A549 (cell line): ENCODE results near the gene CRIP2. TPM values are rescaled to one million over a fixed set of nuclear protein-coding genes. Genes with fewer than 3 reads are reported as not detected.
A peak's percentile ranks its signal among the peaks of the same experiment; 100 is the strongest.

ENCODE experiments used
- ATAC-seq, 2 experiments: fragments of 200-7000 bp in 1 of 2; fragments of >200 bp in 1 of 2; cut with Nextera tagmentation in 1 of 2; cut with Tn5 transposase in 1 of 2; 3 replicates each; pipeline versions ENCODE4 v1.8.0 to v1.9.1; 2018 to 2020; ENCODE audit warnings: mild to moderate bottlenecking in 1 of 2, moderate library complexity in 1 of 2
- CTCF ChIA-PET: fragments of 300-600 bp; sonication (Branson Sonifier 250); formaldehyde crosslinking; extraction: SDS; loops from one replicate; lab custom pipeline; 2021; ENCODE audit warnings: antibody characterized with exemption, inconsistent platforms; lab: Yijun Ruan, JAX
- POLR2A ChIA-PET: fragments of 350-600 bp; formaldehyde crosslinking; extraction: SDS; loops from one replicate; lab custom pipeline; 2021; ENCODE audit warnings: antibody characterized with exemption, inconsistent platforms; lab: Yijun Ruan, JAX
- DNase-seq, 2 experiments: peaks; one replicate each; pipeline versions ENCODE4 v3.0.0 to v3.0.0-alpha.2; 2011 to 2016; ENCODE audit warnings: low read depth in 1 of 2, low spot score in 1 of 2
- FAIRE-seq: peaks from 2 replicates; lab custom pipeline; 2011; peaks lifted over from hg19 to GRCh38; lab: Jason Lieb, UNC
- H3K27ac ChIP-seq, 2 experiments: fragments of >200 bp; sonication (Bioruptor Twin); formaldehyde crosslinking; 3 replicates each; pipeline ENCODE4 v1.5.1; 2016 to 2017
- H3K4me1 ChIP-seq: fragments of >200 bp; sonication (Bioruptor Twin); formaldehyde crosslinking; 3 replicates; pipeline ENCODE4 v1.6.1; 2016
- H3K4me2 ChIP-seq: fragments of >200 bp; sonication (Bioruptor Twin); formaldehyde crosslinking; 3 replicates; pipeline ENCODE4 v1.6.1; 2016
- H3K4me3 ChIP-seq: fragments of >200 bp; sonication (Bioruptor Twin); formaldehyde crosslinking; 3 replicates; pipeline ENCODE4 v1.5.1; 2016
- H3K9me3 ChIP-seq: fragments of >200 bp; sonication (Bioruptor Twin); formaldehyde crosslinking; 3 replicates; pipeline ENCODE4 v1.6.1; 2016
- CBX8 ChIP-seq: fragments of 200-600 bp; sonication (generic); IDR thresholded peaks from 2 replicates; pipeline ENCODE4 v1.6.1; 2016
- CHD2 ChIP-seq: fragments of 150-350 bp; IDR thresholded peaks from 2 replicates; pipeline ENCODE4 v1.6.1; 2014; ENCODE audit warnings: low read length; ENCODE audit not compliant: partially characterized antibody
- EHF ChIP-seq: fragments of 250-450 bp; sonication (Bioruptor Pico); IDR thresholded peaks from 2 replicates; pipeline ENCODE4 v1.5.0; 2020; ENCODE audit warnings: mild to moderate bottlenecking
- FOSL2 ChIP-seq, 2 experiments: fragments of 450-650 bp in 1 of 2; fragments of >200 bp in 1 of 2; sonication (Bioruptor Twin) in 1 of 2; formaldehyde crosslinking; IDR thresholded peaks; 2 replicates each; pipeline versions ENCODE4 v1.5.0 to v1.6.1; 2016 to 2020; ENCODE audit warnings: mild to moderate bottlenecking in 1 of 2, moderate library complexity in 1 of 2
- GATA3 ChIP-seq: IDR thresholded peaks from 2 replicates; pipeline ENCODE4 v1.6.1; 2012; ENCODE audit warnings: borderline replicate concordance
- HDAC2 ChIP-seq: fragments of 200-600 bp; sonication (generic); IDR thresholded peaks from 2 replicates; pipeline ENCODE4 v1.6.1; 2016
- HEYL ChIP-seq: fragments of 250-450 bp; sonication (Bioruptor Pico); IDR thresholded peaks from 2 replicates; pipeline ENCODE4 v1.8.0; 2021; ENCODE audit warnings: mild to moderate bottlenecking, moderate library complexity
- JUN ChIP-seq, 2 experiments: fragments of >200 bp; sonication (Bioruptor Twin); formaldehyde crosslinking; IDR thresholded peaks; 2 replicates in 1 of 2; 3 replicates in 1 of 2; pipeline ENCODE4 v1.6.1; 2016 to 2017
- MAZ ChIP-seq: fragments of 150-350 bp; IDR thresholded peaks from 2 replicates; pipeline ENCODE4 v1.6.1; 2014; ENCODE audit warnings: antibody characterized with exemption, low read depth, low read length, borderline replicate concordance
- NR3C1 ChIP-seq: fragments of >200 bp; sonication (Bioruptor Twin); formaldehyde crosslinking; IDR thresholded peaks from 3 replicates; pipeline ENCODE4 v1.6.1; 2017
- POLR2A ChIP-seq: IDR thresholded peaks from 2 replicates; pipeline ENCODE4 v1.6.1; 2012; ENCODE audit warnings: mild to moderate bottlenecking, low read length
- RAD21 ChIP-seq, 2 experiments: fragments of >200 bp in 1 of 2; sonication (Bioruptor Twin) in 1 of 2; formaldehyde crosslinking in 1 of 2; IDR thresholded peaks in 1 of 2; conservative IDR thresholded peaks in 1 of 2; 2 replicates in 1 of 2; 3 replicates in 1 of 2; pipeline ENCODE4 v1.6.1; 2012 to 2018; ENCODE audit warnings: inconsistent platforms in 1 of 2
- RNF2 ChIP-seq: fragments of 200-600 bp; sonication (generic); IDR thresholded peaks from 2 replicates; pipeline ENCODE4 v1.6.1; 2016; ENCODE audit warnings: low read depth, mild to moderate bottlenecking, antibody characterized with exemption, moderate library complexity, borderline replicate concordance
- SMC3 ChIP-seq: fragments of >200 bp; sonication (Bioruptor Twin); formaldehyde crosslinking; IDR thresholded peaks from 3 replicates; pipeline ENCODE4 v1.6.1; 2018; ENCODE audit warnings: inconsistent platforms
- TFCP2L1 ChIP-seq: fragments of 250-450 bp; sonication (Bioruptor Pico); IDR thresholded peaks from 2 replicates; pipeline ENCODE4 v1.5.0; 2021; ENCODE audit warnings: mild to moderate bottlenecking
- WGBS: methylation state at CpG from one replicate; pipeline ENCODE4 v1.1.6; 2017; ENCODE audit errors: missing lambda C conversion rate; 5-methylcytosine and 5-hydroxymethylcytosine counted together
- polyA plus RNA-seq, 4 experiments: library from polyadenylated mRNA; depleted of rRNA in 3 of 4; stranded (reverse); fragments of >200 nt; fragmentation: RNase III in 1 of 4; extraction: RNeasy Plus Mini Kit Qiagen cat#74134 plus additional on column Dnase treatment in 1 of 4; gene quantifications; 2 replicates in 3 of 4; 3 replicates in 1 of 4; pipeline ENCODE4 v1.2.3, GENCODE V29; 2011 to 2017
- TF ChIP-seq, protein P1 (sequence below): IDR thresholded peaks from 2 replicates; pipeline ENCODE4 v1.6.1; 2012
- TF ChIP-seq, protein P2 (sequence below): fragments of >200 bp; sonication (Bioruptor Twin); formaldehyde crosslinking; IDR thresholded peaks from 3 replicates; pipeline ENCODE4 v1.5.1; 2016
- TF ChIP-seq, protein P3 (sequence below): fragments of 250-450 bp; sonication (Bioruptor Pico); IDR thresholded peaks from 2 replicates; pipeline ENCODE4 v1.5.0; 2021; ENCODE audit warnings: mild to moderate bottlenecking, moderate library complexity, borderline replicate concordance

The CRIP2 gene
- polyA plus RNA-seq, 2 of the 4 experiments (the other 2 are of a cell fraction): 41.0 to 67.3 TPM

GRCh38 chr14:105487449-105487985, 12.9 kb downstream of the CRIP2 start (continued):
- 0 out of 2 replicates have a peak, but pooled peaks have one; percentile 5 for TF ChIP-seq RNF2
- TF ChIP-seq JUN (IDR thresholded peaks at IDR 0.05): 0 out of 5 replicates have a peak, but pooled peaks of 1 of the 2 experiments have one; percentile 45
- TF ChIP-seq, protein P1, sequence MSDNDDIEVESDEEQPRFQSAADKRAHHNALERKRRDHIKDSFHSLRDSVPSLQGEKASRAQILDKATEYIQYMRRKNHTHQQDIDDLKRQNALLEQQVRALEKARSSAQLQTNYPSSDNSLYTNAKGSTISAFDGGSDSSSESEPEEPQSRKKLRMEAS: 0 out of 2 replicates have a peak, but pooled peaks have one; percentile 28
- no peak for TF ChIP-seq HEYL (CRISPR knock-in tag)
- TF ChIP-seq CBX8: no peak

- TF ChIP-seq EHF (no peak), FOSL2 (IDR thresholded peaks at IDR 0.05) (no peak), FOSL2 (CRISPR knock-in tag; IDR thresholded peaks at IDR 0.05) (no peak), POLR2A (no peak), SMC3 (0 out of 3 replicates have a peak, but pooled peaks have one; percentile 19), RAD21 (conservative IDR thresholded peaks at IDR 0.05 in 1 of 2, IDR thresholded peaks at IDR 0.05 in 1 of 2) (peak; percentile 11 to 23; a peak in 3 of 5 replicates), MAZ (no peak)
- no peak for ATAC-seq
- Histone ChIP-seq H3K4me3 (peak overlapping the region; percentile 59), H3K4me1 (peaks cover 62% of the 10 kb centered on the region), H3K4me2 (peak overlapping the region; percentile 92), H3K27ac (peak overlapping the region; percentile 84 to 99), H3K9me3 (no peaks in the 10 kb centered on the region)
- WGBS: 3% methylated on average over 8 of the region's 26 CpGs
- no peak for FAIRE-seq
- ChIA-PET CTCF (interaction anchor here (0.9 to 3.8 kb wide), 11 partner anchors 9 to 513 kb away, joined by 3 to 132 read pairs (median 15); partner anchors contain the start of gene TMEM121), POLR2A (interaction anchor here (2.5 kb wide), 1 partner anchor 7 kb away, joined by 81 read pairs; no protein-coding TSS in a partner anchor)
- DNase-seq: peak in 1 of 2 experiments; percentile 59
Measured at GRCh38 chr14:105487986-105488777, 13.6 kb downstream of the CRIP2 start.

DNA sequence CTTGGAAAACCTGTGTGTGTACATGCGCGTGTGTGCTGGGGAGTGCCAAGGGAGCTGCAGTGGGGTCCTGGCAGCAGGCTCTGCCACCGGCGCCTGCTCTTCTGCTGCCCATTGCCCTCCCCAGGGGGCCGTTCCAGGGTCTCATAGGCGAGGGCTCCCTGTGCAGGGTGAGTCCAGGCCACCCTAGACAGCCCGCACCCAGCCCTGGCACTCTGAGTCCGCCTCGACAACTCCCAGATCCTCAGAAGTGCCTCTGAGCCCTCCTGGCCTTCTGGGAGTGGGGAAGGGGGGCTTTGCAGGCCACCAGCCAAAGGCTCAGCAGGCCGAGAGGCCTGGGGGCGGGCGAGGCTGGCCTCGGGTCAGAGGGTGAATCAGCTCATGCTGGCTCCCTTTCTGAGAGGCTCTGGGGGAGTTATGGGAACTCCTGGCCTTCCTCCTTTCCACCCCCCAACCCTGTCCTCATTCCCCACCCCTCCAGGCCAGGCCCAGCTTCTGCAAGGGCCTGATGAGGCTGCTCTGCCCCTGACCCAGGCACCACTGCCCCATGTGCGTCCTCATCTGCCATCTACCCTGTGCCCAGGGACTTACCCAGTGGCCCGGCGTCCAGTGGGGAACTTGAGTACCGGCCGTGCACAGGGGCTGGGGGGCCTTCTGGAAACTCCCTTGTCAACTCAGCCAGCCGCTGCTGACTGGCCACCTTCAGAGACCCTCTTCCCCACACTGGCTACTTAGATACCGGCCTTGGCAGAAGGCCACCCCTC, 14.3 kb downstream of the CRIP2 start:
- 29% methylated on average over 9 of the region's 20 CpGs for WGBS
- ChIA-PET CTCF (interaction anchor here (0.8 to 3.8 kb wide), 32 partner anchors 10 to 513 kb away, joined by 3 to 132 read pairs (median 6); partner anchors contain the start of genes BTBD6 and TMEM121), POLR2A (interaction anchor here (0.9 to 2.5 kb wide), 9 partner anchors 8 to 188 kb away, joined by 3 to 81 read pairs (median 5); partner anchors contain the start of gene BRF1)
- H3K9me3 ChIP-seq: no peaks in the 10 kb centered on the region
- TF ChIP-seq, protein P2, sequence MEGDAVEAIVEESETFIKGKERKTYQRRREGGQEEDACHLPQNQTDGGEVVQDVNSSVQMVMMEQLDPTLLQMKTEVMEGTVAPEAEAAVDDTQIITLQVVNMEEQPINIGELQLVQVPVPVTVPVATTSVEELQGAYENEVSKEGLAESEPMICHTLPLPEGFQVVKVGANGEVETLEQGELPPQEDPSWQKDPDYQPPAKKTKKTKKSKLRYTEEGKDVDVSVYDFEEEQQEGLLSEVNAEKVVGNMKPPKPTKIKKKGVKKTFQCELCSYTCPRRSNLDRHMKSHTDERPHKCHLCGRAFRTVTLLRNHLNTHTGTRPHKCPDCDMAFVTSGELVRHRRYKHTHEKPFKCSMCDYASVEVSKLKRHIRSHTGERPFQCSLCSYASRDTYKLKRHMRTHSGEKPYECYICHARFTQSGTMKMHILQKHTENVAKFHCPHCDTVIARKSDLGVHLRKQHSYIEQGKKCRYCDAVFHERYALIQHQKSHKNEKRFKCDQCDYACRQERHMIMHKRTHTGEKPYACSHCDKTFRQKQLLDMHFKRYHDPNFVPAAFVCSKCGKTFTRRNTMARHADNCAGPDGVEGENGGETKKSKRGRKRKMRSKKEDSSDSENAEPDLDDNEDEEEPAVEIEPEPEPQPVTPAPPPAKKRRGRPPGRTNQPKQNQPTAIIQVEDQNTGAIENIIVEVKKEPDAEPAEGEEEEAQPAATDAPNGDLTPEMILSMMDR: no peak
- TF ChIP-seq CHD2 (no peak), TFCP2L1 (CRISPR knock-in tag) (no peak), CBX8 (no peak), RNF2 (no peak), NR3C1 (no peak), HDAC2 (no peak), FOSL2 (IDR thresholded peaks at IDR 0.05) (no peak), FOSL2 (CRISPR knock-in tag; IDR thresholded peaks at IDR 0.05) (no peak), MAZ (no peak), GATA3 (no peak)
- TF ChIP-seq, protein P3, sequence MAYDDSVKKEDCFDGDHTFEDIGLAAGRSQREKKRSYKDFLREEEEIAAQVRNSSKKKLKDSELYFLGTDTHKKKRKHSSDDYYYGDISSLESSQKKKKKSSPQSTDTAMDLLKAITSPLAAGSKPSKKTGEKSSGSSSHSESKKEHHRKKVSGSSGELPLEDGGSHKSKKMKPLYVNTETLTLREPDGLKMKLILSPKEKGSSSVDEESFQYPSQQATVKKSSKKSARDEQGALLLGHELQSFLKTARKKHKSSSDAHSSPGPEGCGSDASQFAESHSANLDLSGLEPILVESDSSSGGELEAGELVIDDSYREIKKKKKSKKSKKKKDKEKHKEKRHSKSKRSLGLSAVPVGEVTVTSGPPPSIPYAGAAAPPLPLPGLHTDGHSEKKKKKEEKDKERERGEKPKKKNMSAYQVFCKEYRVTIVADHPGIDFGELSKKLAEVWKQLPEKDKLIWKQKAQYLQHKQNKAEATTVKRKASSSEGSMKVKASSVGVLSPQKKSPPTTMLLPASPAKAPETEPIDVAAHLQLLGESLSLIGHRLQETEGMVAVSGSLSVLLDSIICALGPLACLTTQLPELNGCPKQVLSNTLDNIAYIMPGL (CRISPR knock-in tag): no peak
- H3K4me3 ChIP-seq: peak overlapping the region; percentile 59
- H3K4me1 ChIP-seq: peaks cover 54% of the 10 kb centered on the region
- peak overlapping the region; percentile 84 to 99 for H3K27ac ChIP-seq
- peak overlapping the region; percentile 92 for H3K4me2 ChIP-seq
- DNase-seq: peak in 1 of 2 experiments; percentile 44
- no peak for ATAC-seq
- no peak for FAIRE-seq
